SU-DHL-6 (cell line): ENCODE results near the gene SNX25.

Experiments used
- CTCF ChIP-seq: fragments of 200-600 bp; sonication (generic); IDR thresholded peaks from one replicate; pipeline ENCODE4 v1.5.1; 2017; ENCODE audit warnings: antibody characterized with exemption, mild to moderate bottlenecking, low read length, moderate library complexity; ENCODE audit not compliant: insufficient read depth, poor library complexity, severe bottlenecking
- EZH2phosphoT487 ChIP-seq: fragments of 200-600 bp; sonication (generic), shearing (Covaris generic); conservative IDR thresholded peaks from 2 replicates; pipeline ENCODE4 v1.6.1; 2018; ENCODE audit warnings: mild to moderate bottlenecking, antibody characterized with exemption, low read length, moderate library complexity, mixed read lengths

- TF ChIP-seq CTCF = no peak
- TF ChIP-seq EZH2phosphoT487 = no peak
These were observed 13.2 kb downstream of the SNX25 start for GRCh38 chr4:185222598-185222997.
